ENCODE data around the gene DYDC1. TPM values are rescaled to one million over a fixed set of nuclear protein-coding genes. Genes with fewer than 3 reads are reported as not detected.
"Not testable (repeated sequence)": the region's sequence is repeated elsewhere in the genome, so short reads cannot be mapped to it uniquely, and the experiment has no call there.

Gene DYDC1
- polyA plus RNA-seq, 1 donor from 2014 or later, result not detected

- Mint-ChIP-seq H3K4me1 (no peaks in the 10 kb centered on the region), H3K27ac (no peak overlapping the region)
These were observed 9.0 kb upstream of the DYDC1 start for GRCh38 chr10:80365510-80365909.

GRCh38 chr10:80359644-80360043, 3.1 kb upstream of the DYDC1 start:
- H3K9me3 Mint-ChIP-seq, result peaks cover 0 to 3% (median 0%) of the 10 kb centered on the region in 3 donors
- peaks cover 0 to 6% (median 0%) of the 10 kb centered on the region in 3 donors for H3K4me1 Mint-ChIP-seq
- peaks cover 26% of the 10 kb centered on the region for H3K27me3 Mint-ChIP-seq
- no peak overlapping the region for H3K27ac Mint-ChIP-seq
- H3K36me3 Mint-ChIP-seq, result peaks cover 1% of the 10 kb centered on the region
- H3K4me3 Mint-ChIP-seq, result no peak overlapping the region

More at GRCh38 chr10:80365510-80365909, 9.0 kb upstream of the DYDC1 start:
- Mint-ChIP-seq H3K36me3 (peaks cover 3% of the 10 kb centered on the region), H3K9me3 (peaks cover 7 to 21% (median 17%) of the 10 kb centered on the region in 3 donors), H3K27me3 (peaks cover 11% of the 10 kb centered on the region), H3K4me3 (no peak overlapping the region)

GRCh38 chr10:80358925-80359324, 2.4 kb upstream of the DYDC1 start:
- H3K4me3 Mint-ChIP-seq, result not testable (repeated sequence)

GRCh38 chr10:80357851-80358125, 1.2 kb upstream of the DYDC1 start:
- Mint-ChIP-seq H3K27me3 (peaks cover 31% of the 10 kb centered on the region), H3K27ac (no peak overlapping the region), H3K36me3 (peaks cover 1% of the 10 kb centered on the region), H3K4me3 (peak overlapping the region in 1 of 4 donors; percentile 6), H3K4me1 (peaks cover 0 to 6% (median 0%) of the 10 kb centered on the region in 3 donors), H3K9me3 (no peaks in the 10 kb centered on the region)

More at GRCh38 chr10:80358925-80359324, 2.4 kb upstream of the DYDC1 start:
- H3K4me1 Mint-ChIP-seq, H3K36me3 Mint-ChIP-seq, H3K27ac Mint-ChIP-seq, H3K9me3 Mint-ChIP-seq: not testable (repeated sequence)
- peaks cover 29% of the 10 kb centered on the region for H3K27me3 Mint-ChIP-seq

GRCh38 chr10:80356989-80357850, 665 bp upstream of the DYDC1 start:
- Mint-ChIP-seq H3K27me3 (peaks cover 34% of the 10 kb centered on the region), H3K27ac (no peak overlapping the region), H3K9me3 (no peaks in the 10 kb centered on the region), H3K4me1 (peaks cover 0 to 6% (median 0%) of the 10 kb centered on the region in 3 donors), H3K36me3 (peaks cover 1% of the 10 kb centered on the region), H3K4me3 (peak overlapping the region in 3 of 4 donors; percentile 41 to 68 (median 47))

GRCh38 chr10:80351220-80351619, 5.3 kb downstream of the DYDC1 start:
- H3K27me3 Mint-ChIP-seq, result peaks cover 23% of the 10 kb centered on the region
- no peak overlapping the region for H3K4me3 Mint-ChIP-seq
- H3K27ac Mint-ChIP-seq, result no peak overlapping the region
- H3K9me3 Mint-ChIP-seq, result no peaks in the 10 kb centered on the region
- no peaks in the 10 kb centered on the region for H3K36me3 Mint-ChIP-seq
- H3K4me1 Mint-ChIP-seq, result peaks cover 0 to 6% (median 0%) of the 10 kb centered on the region in 3 donors

- Mint-ChIP-seq H3K27ac (no peak overlapping the region), H3K36me3 (no peaks in the 10 kb centered on the region), H3K9me3 (no peaks in the 10 kb centered on the region), H3K27me3 (peaks cover 13% of the 10 kb centered on the region), H3K4me3 (no peak overlapping the region), H3K4me1 (no peaks in the 10 kb centered on the region)
These were observed 6.3 kb downstream of the DYDC1 start for GRCh38 chr10:80350251-80350650.

- no peak overlapping the region for H3K27ac Mint-ChIP-seq
- peaks cover 4% of the 10 kb centered on the region for H3K27me3 Mint-ChIP-seq
- H3K9me3 Mint-ChIP-seq, result no peaks in the 10 kb centered on the region
- no peaks in the 10 kb centered on the region for H3K4me1 Mint-ChIP-seq
- no peak overlapping the region for H3K4me3 Mint-ChIP-seq
- no peaks in the 10 kb centered on the region for H3K36me3 Mint-ChIP-seq
These were observed 11.6 kb downstream of the DYDC1 start for GRCh38 chr10:80344912-80345311.

- no peak overlapping the region for H3K4me3 Mint-ChIP-seq
- H3K4me1 Mint-ChIP-seq, result no peaks in the 10 kb centered on the region
- H3K9me3 Mint-ChIP-seq, result no peaks in the 10 kb centered on the region
- H3K27ac Mint-ChIP-seq, result no peak overlapping the region
- no peaks in the 10 kb centered on the region for H3K36me3 Mint-ChIP-seq
- peaks cover 4% of the 10 kb centered on the region for H3K27me3 Mint-ChIP-seq
These were observed 12.3 kb downstream of the DYDC1 start for GRCh38 chr10:80344276-80344675.

GRCh38 chr10:80333983-80334382, 22.6 kb downstream of the DYDC1 start:
- Mint-ChIP-seq H3K27me3 (no peaks in the 10 kb centered on the region), H3K4me1 (no peaks in the 10 kb centered on the region), H3K36me3 (peaks cover 1% of the 10 kb centered on the region), H3K4me3 (no peak overlapping the region), H3K27ac (no peak overlapping the region), H3K9me3 (no peaks in the 10 kb centered on the region)

GRCh38 chr10:80324891-80325364, 31.6 kb downstream of the DYDC1 start:
- peaks cover 6% of the 10 kb centered on the region for H3K27me3 Mint-ChIP-seq
- no peak overlapping the region for H3K27ac Mint-ChIP-seq
- no peaks in the 10 kb centered on the region for H3K4me1 Mint-ChIP-seq
- H3K9me3 Mint-ChIP-seq, result peaks cover 0 to 2% (median 0%) of the 10 kb centered on the region in 3 donors
- H3K4me3 Mint-ChIP-seq, result no peak overlapping the region
- no peaks in the 10 kb centered on the region for H3K36me3 Mint-ChIP-seq

- Mint-ChIP-seq H3K27ac (no peak overlapping the region), H3K4me3 (no peak overlapping the region), H3K36me3 (no peaks in the 10 kb centered on the region), H3K9me3 (peaks cover 0 to 2% (median 0%) of the 10 kb centered on the region in 3 donors), H3K4me1 (no peaks in the 10 kb centered on the region), H3K27me3 (peaks cover 6% of the 10 kb centered on the region)
These were observed 32.5 kb downstream of the DYDC1 start for GRCh38 chr10:80324086-80324485.

GRCh38 chr10:80323311-80323710, 33.2 kb downstream of the DYDC1 start:
- Mint-ChIP-seq H3K27ac (no peak overlapping the region), H3K27me3 (peaks cover 6% of the 10 kb centered on the region), H3K4me3 (no peak overlapping the region)

GRCh38 chr10:80322711-80323110, 33.8 kb downstream of the DYDC1 start:
- no peaks in the 10 kb centered on the region for H3K4me1 Mint-ChIP-seq
- H3K4me3 Mint-ChIP-seq, result no peak overlapping the region
- no peaks in the 10 kb centered on the region for H3K36me3 Mint-ChIP-seq
- no peak overlapping the region for H3K27ac Mint-ChIP-seq
- H3K9me3 Mint-ChIP-seq, result peaks cover 0 to 2% (median 0%) of the 10 kb centered on the region in 3 donors
- H3K27me3 Mint-ChIP-seq, result peaks cover 6% of the 10 kb centered on the region

More at GRCh38 chr10:80323311-80323710, 33.2 kb downstream of the DYDC1 start:
- Mint-ChIP-seq H3K4me1 (no peaks in the 10 kb centered on the region), H3K36me3 (no peaks in the 10 kb centered on the region), H3K9me3 (peaks cover 0 to 2% (median 0%) of the 10 kb centered on the region in 3 donors)

- H3K4me1 Mint-ChIP-seq, result no peaks in the 10 kb centered on the region
- peaks cover 0 to 2% (median 0%) of the 10 kb centered on the region in 3 donors for H3K9me3 Mint-ChIP-seq
- H3K27me3 Mint-ChIP-seq, result peaks cover 6% of the 10 kb centered on the region
- H3K4me3 Mint-ChIP-seq, result no peak overlapping the region
- H3K27ac Mint-ChIP-seq, result no peak overlapping the region
- H3K36me3 Mint-ChIP-seq, result no peaks in the 10 kb centered on the region
These were observed 34.4 kb downstream of the DYDC1 start for GRCh38 chr10:80322158-80322557.

GRCh38 chr10:80321183-80321582, 35.4 kb downstream of the DYDC1 start:
- no peaks in the 10 kb centered on the region for H3K4me1 Mint-ChIP-seq
- no peak overlapping the region for H3K4me3 Mint-ChIP-seq
- H3K27me3 Mint-ChIP-seq, result peaks cover 6% of the 10 kb centered on the region
- no peak overlapping the region for H3K27ac Mint-ChIP-seq
- peaks cover 0 to 2% (median 0%) of the 10 kb centered on the region in 3 donors for H3K9me3 Mint-ChIP-seq
- H3K36me3 Mint-ChIP-seq, result no peaks in the 10 kb centered on the region
